Neural cell (in vitro differentiated cells): ENCODE results near the gene FRMPD4.

Source experiments
- EP300 ChIP-seq: fragments of 450-650 bp; conservative IDR thresholded peaks from 2 replicates; pipeline ENCODE4 v1.6.1; 2014; ENCODE audit warnings: antibody characterized with exemption, mild to moderate bottlenecking, moderate library complexity; ENCODE audit not compliant: poor library complexity, severe bottlenecking
- EZH2 ChIP-seq: fragments of 200-600, 300-800 bp; shearing (Covaris generic), sonication (generic); IDR thresholded peaks from 2 replicates; pipeline ENCODE4 v1.6.1; 2014; ENCODE audit warnings: antibody characterized with exemption, low read length, borderline replicate concordance, mild to moderate bottlenecking; ENCODE audit not compliant: insufficient read depth, poor library complexity, severe bottlenecking
- MXI1 ChIP-seq: fragments of 450-650 bp; conservative IDR thresholded peaks from 2 replicates; pipeline ENCODE4 v1.6.1; 2014; ENCODE audit warnings: antibody characterized with exemption, mild to moderate bottlenecking; ENCODE audit not compliant: poor library complexity, severe bottlenecking
- POLR2AphosphoS5 ChIP-seq: IDR thresholded peaks from 2 replicates; pipeline ENCODE4 v1.6.1; 2012
- RAD21 ChIP-seq: fragments of 450-650 bp; conservative IDR thresholded peaks from 2 replicates; pipeline ENCODE4 v1.6.1; 2014; ENCODE audit warnings: antibody characterized with exemption, mild to moderate bottlenecking, moderate library complexity
- REST ChIP-seq: IDR thresholded peaks from 2 replicates; pipeline ENCODE4 v1.6.1; 2012; ENCODE audit warnings: borderline replicate concordance
- TAF1 ChIP-seq: IDR thresholded peaks from 2 replicates; pipeline ENCODE4 v1.6.1; 2012; ENCODE audit warnings: low read depth
- TF ChIP-seq, protein P1 (sequence below): fragments of 450-650 bp; IDR thresholded peaks from 2 replicates; pipeline ENCODE4 v1.5.1; 2014; ENCODE audit warnings: antibody characterized with exemption, mild to moderate bottlenecking, moderate library complexity; ENCODE audit not compliant: poor library complexity, severe bottlenecking

DNA sequence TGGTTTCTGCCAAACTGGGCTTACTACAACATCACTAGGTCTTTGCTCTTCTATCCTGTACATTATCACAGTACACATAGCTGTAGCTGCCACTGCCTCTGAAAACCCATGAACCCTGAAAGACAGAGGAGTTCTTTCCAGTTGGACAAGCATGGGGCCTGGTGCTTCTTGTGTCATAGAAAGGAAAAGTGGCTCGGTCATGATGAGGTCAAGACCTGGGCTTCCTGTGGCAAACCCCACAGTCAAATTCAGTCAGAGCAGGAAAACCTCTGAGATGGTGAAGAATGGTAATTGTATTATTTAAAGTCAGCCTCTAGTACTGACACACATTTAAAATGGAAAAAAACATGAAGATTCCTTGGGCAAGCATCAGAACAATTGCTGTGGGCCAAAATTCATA lies 519.6 kb downstream of the FRMPD4 start:
- TF ChIP-seq EP300 (no peak), EZH2 (no peak), TAF1 (no peak), POLR2AphosphoS5 (no peak), REST (no peak), RAD21 (no peak), MXI1 (no peak)
- TF ChIP-seq, protein P1, sequence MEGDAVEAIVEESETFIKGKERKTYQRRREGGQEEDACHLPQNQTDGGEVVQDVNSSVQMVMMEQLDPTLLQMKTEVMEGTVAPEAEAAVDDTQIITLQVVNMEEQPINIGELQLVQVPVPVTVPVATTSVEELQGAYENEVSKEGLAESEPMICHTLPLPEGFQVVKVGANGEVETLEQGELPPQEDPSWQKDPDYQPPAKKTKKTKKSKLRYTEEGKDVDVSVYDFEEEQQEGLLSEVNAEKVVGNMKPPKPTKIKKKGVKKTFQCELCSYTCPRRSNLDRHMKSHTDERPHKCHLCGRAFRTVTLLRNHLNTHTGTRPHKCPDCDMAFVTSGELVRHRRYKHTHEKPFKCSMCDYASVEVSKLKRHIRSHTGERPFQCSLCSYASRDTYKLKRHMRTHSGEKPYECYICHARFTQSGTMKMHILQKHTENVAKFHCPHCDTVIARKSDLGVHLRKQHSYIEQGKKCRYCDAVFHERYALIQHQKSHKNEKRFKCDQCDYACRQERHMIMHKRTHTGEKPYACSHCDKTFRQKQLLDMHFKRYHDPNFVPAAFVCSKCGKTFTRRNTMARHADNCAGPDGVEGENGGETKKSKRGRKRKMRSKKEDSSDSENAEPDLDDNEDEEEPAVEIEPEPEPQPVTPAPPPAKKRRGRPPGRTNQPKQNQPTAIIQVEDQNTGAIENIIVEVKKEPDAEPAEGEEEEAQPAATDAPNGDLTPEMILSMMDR = no peak
